Keratinocyte (primary cell): ENCODE results near the gene QTRT2.

Experiments
- CTCF ChIP-seq, 3 experiments: IDR thresholded peaks in 1 of 3; conservative IDR thresholded peaks in 1 of 3; optimal IDR thresholded peaks in 1 of 3; 2 replicates in 2 of 3; 3 replicates in 1 of 3; pipeline versions ENCODE3 to v1.5.1; 2011; ENCODE audit warnings: low read length in 3 of 3, mild to moderate bottlenecking in 3 of 3, moderate library complexity in 2 of 3, control low read depth in 1 of 3, inconsistent platforms in 1 of 3; ENCODE audit not compliant: insufficient read depth in 2 of 3; ENCODE audit errors: extremely low read depth in 1 of 3
- EZH2 ChIP-seq: IDR thresholded peaks from one replicate; pipeline ENCODE4 v1.6.1; 2012; ENCODE audit warnings: inconsistent platforms, mild to moderate bottlenecking, low read length, moderate library complexity

- no peak for TF ChIP-seq CTCF (optimal IDR thresholded peaks at IDR 0.05 in 1 of 3, IDR thresholded peaks at IDR 0.05 in 1 of 3, conservative IDR thresholded peaks at IDR 0.05 in 1 of 3; ENCODE audit: extremely low read depth in 1 of 3, insufficient read depth in 2 of 3, low read length in 3 of 3)
- TF ChIP-seq EZH2 = no peak
These were observed 11.8 kb downstream of the QTRT2 start for GRCh38 chr3:114068336-114068735.
